GM13977 (cell line): ENCODE results near the gene ZNF280A.

Experiments
- DNase-seq: peaks from one replicate; pipeline ENCODE4 v3.0.0; 2012; ENCODE audit warnings: low spot score
- CTCF ChIP-seq: IDR thresholded peaks from 2 replicates; pipeline ENCODE4 v1.5.1; 2012; ENCODE audit warnings: mild to moderate bottlenecking, control low read depth; ENCODE audit not compliant: insufficient read depth; ENCODE audit errors: extremely low read depth, missing control alignments
- in situ Hi-C: fragments of 300-500 bp; cut with MboI; formaldehyde crosslinking; loops from one replicate; pipeline ENCODE4 v1.12.0; 2022; ENCODE audit warnings: low sequenced_read_pairs, low pct_unique_long_range_greater_than_20kb, mixed read lengths, inconsistent platforms; ENCODE audit not compliant: unreplicated experiment

Gene ZNF280A

GRCh38 chr22:22526125-22526912, 6.2 kb upstream of the ZNF280A start:
- no peak for DNase-seq
- in situ Hi-C loops = no loop called here
- no peak for TF ChIP-seq CTCF

GRCh38 chr22:22523494-22523893, 3.4 kb upstream of the ZNF280A start:
- no peak for TF ChIP-seq CTCF
- in situ Hi-C loops = no loop called here
- DNase-seq = no peak

- TF ChIP-seq CTCF = no peak
- no peak for DNase-seq
- in situ Hi-C loops = no loop called here
These were observed 1.6 kb upstream of the ZNF280A start for GRCh38 chr22:22521631-22522030.

GRCh38 chr22:22520667-22521602, 865 bp upstream of the ZNF280A start:
- in situ Hi-C loops = no loop called here
- TF ChIP-seq CTCF = no peak
- DNase-seq = no peak

- in situ Hi-C loops = no loop called here
- TF ChIP-seq CTCF = no peak
- no peak for DNase-seq
These were observed 479 bp downstream of the ZNF280A start for GRCh38 chr22:22519591-22519990.

GRCh38 chr22:22516992-22517391, 3.1 kb downstream of the ZNF280A start:
- DNase-seq = no peak
- no peak for TF ChIP-seq CTCF
- in situ Hi-C loops = no loop called here
